GM19025 (cell line): ENCODE data around the gene HHATL.
"Not testable (repeated sequence)": the region's sequence is repeated elsewhere in the genome, so short reads cannot be mapped to it uniquely, and the experiment has no call there.

Experiments used
- ATAC-seq: cut with Tn5 transposase; IDR thresholded peaks from one replicate; pipeline ENCODE4 v1.9.1; 2021; ENCODE audit warnings: mild to moderate bottlenecking, low read depth, moderate library complexity; ENCODE audit not compliant: unreplicated experiment

The HHATL gene

GRCh38 chr3:42734263-42734860 lies 31.8 kb upstream of the HHATL start:
- ATAC-seq = no peak

GRCh38 chr3:42733501-42734262 lies 31.1 kb upstream of the HHATL start:
- no peak for ATAC-seq

- no peak for ATAC-seq
Observed at GRCh38 chr3:42732829-42733459, 30.3 kb upstream of the HHATL start.

- no peak for ATAC-seq
Observed at GRCh38 chr3:42732196-42732828, 29.7 kb upstream of the HHATL start.

DNA sequence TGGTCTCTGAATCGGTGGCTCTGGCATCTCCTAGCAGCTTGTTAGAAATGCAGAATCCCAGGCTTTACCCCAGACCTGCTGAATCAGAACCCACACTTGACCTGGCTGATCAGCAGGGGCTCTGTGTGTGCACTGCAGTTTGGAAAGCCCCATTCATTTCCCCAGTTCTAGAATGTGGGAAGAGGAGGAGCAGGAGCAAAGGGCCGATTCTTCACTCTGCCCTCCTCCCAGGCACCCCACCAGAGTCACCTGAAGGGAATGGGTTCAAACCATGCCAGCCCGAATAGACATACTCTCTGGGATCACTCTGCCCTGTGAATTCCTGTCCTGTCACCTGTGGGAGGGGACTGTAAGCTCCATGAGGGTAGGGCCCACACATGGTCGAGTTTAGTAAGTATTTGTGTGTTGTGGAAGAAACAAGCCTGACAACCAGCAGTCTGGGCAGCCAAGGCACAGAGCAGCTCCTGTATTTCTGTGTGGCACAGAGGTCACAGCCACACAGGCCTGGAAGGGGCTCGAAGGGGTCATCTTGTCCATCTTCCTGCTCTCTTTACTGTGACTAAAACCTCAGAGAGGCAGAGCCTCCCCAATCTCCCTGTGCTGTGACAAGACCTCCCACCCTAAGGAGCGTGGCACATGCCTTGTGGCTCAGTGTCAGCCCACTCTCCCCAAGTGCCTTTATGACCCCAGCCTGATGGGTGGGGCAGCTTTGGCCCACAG lies 29.0 kb upstream of the HHATL start:
- no peak for ATAC-seq

- no peak for ATAC-seq
Observed at GRCh38 chr3:42730706-42731420, 28.3 kb upstream of the HHATL start.

DNA sequence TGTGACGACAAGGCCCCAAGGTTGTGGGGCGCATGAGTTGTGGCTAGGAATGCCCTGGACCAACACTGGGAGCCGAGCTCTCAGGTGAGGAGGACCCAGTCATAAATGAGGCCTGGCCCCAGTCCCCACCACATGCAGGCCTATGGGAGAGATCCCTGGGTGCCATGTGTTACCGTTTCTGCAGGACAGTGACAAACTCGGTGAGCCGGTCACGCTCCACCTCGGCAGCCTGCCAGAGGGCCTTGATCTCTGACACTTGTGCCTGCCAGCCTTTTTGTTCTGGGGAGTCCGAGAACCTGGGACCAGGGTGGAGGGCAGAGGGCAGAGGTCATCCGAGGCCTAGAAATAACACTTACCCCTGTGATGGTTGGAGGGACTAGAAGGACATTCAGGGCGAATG lies 27.7 kb upstream of the HHATL start:
- ATAC-seq = no peak

DNA sequence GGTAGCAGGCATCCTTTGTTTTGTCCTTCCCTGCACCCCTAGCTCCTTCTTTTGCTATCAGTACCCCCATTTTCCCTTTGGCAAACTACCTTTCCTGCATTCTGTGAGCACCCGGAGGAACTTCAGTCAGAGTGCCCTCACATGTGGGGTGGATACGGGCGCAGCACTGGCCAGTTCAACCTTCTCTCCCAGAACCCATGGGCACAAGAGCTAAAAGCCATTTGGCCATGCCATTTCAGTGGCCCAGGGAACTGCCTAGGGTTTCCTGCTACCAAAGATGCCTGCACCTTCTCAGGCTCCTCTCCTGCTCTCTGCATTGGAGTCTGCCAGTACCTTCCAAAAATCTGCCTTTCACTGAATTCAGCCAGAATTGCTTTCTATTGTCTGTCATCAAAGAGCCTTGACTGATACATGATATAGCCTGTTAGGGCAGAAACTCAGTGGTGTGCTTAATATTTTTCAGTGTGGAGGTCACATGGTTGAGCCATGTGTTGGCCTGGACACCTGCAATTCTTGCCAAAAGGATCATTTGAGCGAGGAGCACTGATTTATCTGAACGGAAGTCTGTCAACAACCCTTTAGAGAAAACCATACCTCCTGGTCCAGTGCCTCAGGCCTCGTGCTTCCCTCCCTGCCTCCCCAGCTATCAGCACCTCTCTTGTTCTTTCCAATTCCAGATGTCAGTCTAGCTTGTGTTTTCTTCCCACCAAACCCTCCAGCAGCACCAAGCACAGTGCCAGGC lies 27.0 kb upstream of the HHATL start:
- ATAC-seq = no peak

- ATAC-seq = no peak
Observed at GRCh38 chr3:42728668-42729364, 26.2 kb upstream of the HHATL start.

- no peak for ATAC-seq
Observed at GRCh38 chr3:42728056-42728455, 25.5 kb upstream of the HHATL start.

DNA sequence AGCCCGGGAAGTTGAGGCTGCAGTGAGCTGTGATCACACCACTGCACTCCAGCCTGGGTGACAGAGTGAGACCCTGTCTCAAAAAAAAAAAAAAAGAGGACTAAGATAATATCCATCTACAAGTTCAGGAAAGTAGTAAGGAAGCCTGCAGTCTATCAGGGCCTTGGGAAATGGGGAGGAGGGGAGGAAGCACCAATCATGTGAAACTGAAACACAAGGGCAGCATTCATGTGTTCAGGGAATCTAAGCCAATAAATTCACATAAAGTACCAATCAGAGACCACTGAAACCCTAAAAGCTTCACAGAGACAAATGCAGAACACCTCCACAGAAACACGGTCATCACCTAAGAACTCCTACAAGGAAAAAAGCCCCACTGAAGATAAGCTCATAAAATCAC lies 22.9 kb upstream of the HHATL start:
- no peak for ATAC-seq

DNA sequence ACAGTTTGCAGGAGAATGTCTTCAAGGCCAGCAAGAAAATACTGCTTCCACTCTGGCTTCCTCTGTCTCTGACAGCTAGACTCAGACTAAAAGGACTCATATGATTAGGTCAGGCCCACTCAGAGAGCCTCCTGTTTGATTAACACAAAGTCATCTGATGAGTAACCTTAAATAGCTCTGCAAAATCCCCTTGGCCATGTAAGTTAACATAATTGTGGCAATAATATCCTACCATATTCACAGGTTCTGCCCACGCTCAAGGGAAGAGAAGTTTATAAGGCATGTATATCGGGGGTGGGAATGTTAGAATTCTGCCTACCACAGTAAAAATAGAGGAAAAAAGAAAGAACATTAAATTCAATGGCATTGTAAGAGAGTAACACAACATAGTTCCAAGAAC lies 20.6 kb upstream of the HHATL start:
- no peak for ATAC-seq

- not testable (repeated sequence) for ATAC-seq
Observed at GRCh38 chr3:42722442-42722841, 19.8 kb upstream of the HHATL start.

DNA sequence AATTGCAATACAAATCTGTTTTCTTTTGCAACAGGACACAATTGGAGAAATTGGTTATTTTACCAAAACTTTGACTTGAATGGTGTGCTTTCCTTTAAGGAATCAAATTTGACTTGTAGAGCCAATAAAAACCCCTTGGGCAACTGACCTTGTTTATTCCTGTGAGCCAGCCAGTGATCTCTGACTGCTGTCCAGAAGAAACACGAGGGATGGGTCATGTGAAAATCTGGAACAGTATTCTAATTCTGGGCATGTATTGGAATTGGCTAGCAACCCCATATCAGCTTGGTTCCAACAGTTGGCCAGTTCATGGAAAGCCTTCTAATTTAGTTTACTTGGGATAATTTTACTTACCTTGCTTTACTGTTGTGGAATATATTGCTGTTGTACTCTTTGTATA lies 19.1 kb upstream of the HHATL start:
- no peak for ATAC-seq

GRCh38 chr3:42720126-42720525 lies 17.5 kb upstream of the HHATL start:
- ATAC-seq = no peak

DNA sequence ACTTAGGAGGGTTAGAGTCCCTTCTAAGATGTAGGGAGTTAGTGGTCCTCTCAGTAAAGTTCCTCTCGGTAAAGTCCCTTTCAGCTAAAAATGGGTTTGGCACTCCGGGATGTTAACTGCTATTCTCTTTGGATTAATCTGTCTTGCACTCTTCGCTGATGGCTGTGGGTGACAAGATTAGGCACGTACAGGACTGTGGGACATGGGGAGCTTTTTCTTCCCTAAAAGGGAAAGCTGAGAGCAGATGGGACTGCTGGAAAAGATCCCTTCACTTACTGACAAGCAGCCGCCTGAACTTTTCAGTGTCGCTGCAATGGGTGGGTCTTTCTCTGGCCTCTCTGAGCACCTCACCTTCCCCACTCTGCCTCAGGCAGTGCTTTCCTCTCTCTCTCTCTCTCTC lies 16.4 kb upstream of the HHATL start:
- ATAC-seq = no peak

GRCh38 chr3:42718338-42718737 lies 15.7 kb upstream of the HHATL start:
- ATAC-seq = no peak

- ATAC-seq = no peak
Observed at GRCh38 chr3:42717306-42717705, 14.7 kb upstream of the HHATL start.
